Stimulated activated naive CD8-positive, alpha-beta T cell treated with anti-CD3 and anti-CD28 coated beads, Interleukin-15, amount 100 ng/mL, for 72 hours (primary cell): ENCODE results near the gene COQ8B.

Experiments
- ATAC-seq: fragments of 150-1000 bp; cut with Tn5 transposase; 2 replicates; pipeline ENCODE4 v1.10.0; 2021; ENCODE audit warnings: mild to moderate bottlenecking, moderate library complexity
- DNase-seq, 2 donors: peaks; one replicate each; pipeline ENCODE4 v3.0.0; 2021 to 2022
- H3K27ac Mint-ChIP-seq, 2 donors: one replicate each; pipeline ENCODE4 v1.8.0; 2022; ENCODE audit warnings: mild to moderate bottlenecking in 2 of 2, mixed read lengths in 2 of 2, moderate library complexity in 2 of 2
- H3K27me3 Mint-ChIP-seq: one replicate; pipeline ENCODE4 v1.8.0; 2022; ENCODE audit warnings: mixed read lengths
- H3K4me1 Mint-ChIP-seq: one replicate; pipeline ENCODE4 v1.8.0; 2022; ENCODE audit warnings: mild to moderate bottlenecking, mixed read lengths
- H3K4me3 Mint-ChIP-seq, 2 donors: one replicate each; pipeline ENCODE4 v1.8.0; 2022; ENCODE audit warnings: mild to moderate bottlenecking in 2 of 2, mixed read lengths in 2 of 2, moderate library complexity in 1 of 2
- H3K9me3 Mint-ChIP-seq, 2 donors: one replicate each; pipeline ENCODE4 v1.8.0; 2022; ENCODE audit warnings: mixed read lengths in 2 of 2

Gene COQ8B

GRCh38 chr19:40691421-40692211 lies 25.1 kb downstream of the COQ8B start:
- peaks cover 12% of the 10 kb centered on the region for H3K4me1 Mint-ChIP-seq
- no peak for ATAC-seq
- no peaks in the 10 kb centered on the region for H3K27me3 Mint-ChIP-seq
- H3K27ac Mint-ChIP-seq: peak overlapping the region in 1 of 2 donors; percentile 94
- no peaks in the 10 kb centered on the region for H3K9me3 Mint-ChIP-seq
- DNase-seq: no peak
- peak overlapping the region; percentile 91 to 93 for H3K4me3 Mint-ChIP-seq

GRCh38 chr19:40690693-40691420 lies 25.8 kb downstream of the COQ8B start:
- DNase-seq: peak; percentile 84 to 86
- no peaks in the 10 kb centered on the region for H3K27me3 Mint-ChIP-seq
- H3K4me3 Mint-ChIP-seq: peak overlapping the region; percentile 91 to 93
- no peaks in the 10 kb centered on the region for H3K9me3 Mint-ChIP-seq
- peak overlapping the region; percentile 90 to 94 for H3K27ac Mint-ChIP-seq
- H3K4me1 Mint-ChIP-seq: peaks cover 12% of the 10 kb centered on the region
- ATAC-seq: peak; percentile 85

- Mint-ChIP-seq H3K27ac (peak within 1 kb of the TSS; percentile 90 to 94), H3K4me3 (peak within 1 kb of the TSS; percentile 91 to 93), H3K27me3 (no peaks in the 10 kb centered on the region), H3K4me1 (peaks cover 12% of the 10 kb centered on the region), H3K9me3 (no peaks in the 10 kb centered on the region)
- DNase-seq: no peak
- ATAC-seq: peak; percentile 61
Measured at GRCh38 chr19:40690050-40690692, 26.5 kb downstream of the COQ8B start, which contains the start of gene NUMBL. TSS of gene NUMBL (minus strand) at chr19:40690651. CDS start at chr19:40690483, 168 bp downstream.

- ATAC-seq: no peak
- H3K4me3 Mint-ChIP-seq: peak overlapping the region; percentile 46 to 58
Measured at GRCh38 chr19:40689339-40690049, 27.2 kb downstream of the COQ8B start.

GRCh38 chr19:40688987-40689338 lies 27.7 kb downstream of the COQ8B start:
- peaks cover 12% of the 10 kb centered on the region for H3K4me1 Mint-ChIP-seq
- ATAC-seq: no peak
- H3K9me3 Mint-ChIP-seq: no peaks in the 10 kb centered on the region
- H3K27ac Mint-ChIP-seq: no peak overlapping the region
- no peak overlapping the region for H3K4me3 Mint-ChIP-seq
- H3K27me3 Mint-ChIP-seq: no peaks in the 10 kb centered on the region
- DNase-seq: no peak

More at GRCh38 chr19:40689339-40690049, 27.2 kb downstream of the COQ8B start:
- no peak for DNase-seq
- Mint-ChIP-seq H3K27me3 (no peaks in the 10 kb centered on the region), H3K9me3 (no peaks in the 10 kb centered on the region), H3K27ac (no peak overlapping the region), H3K4me1 (peaks cover 12% of the 10 kb centered on the region)

GRCh38 chr19:40688309-40688708 lies 28.4 kb downstream of the COQ8B start:
- Mint-ChIP-seq H3K4me3 (no peak overlapping the region), H3K27me3 (no peaks in the 10 kb centered on the region), H3K4me1 (peaks cover 12% of the 10 kb centered on the region), H3K9me3 (no peaks in the 10 kb centered on the region), H3K27ac (no peak overlapping the region)
- DNase-seq (no peak), ATAC-seq (no peak)

- no peak for ATAC-seq
- no peak overlapping the region for H3K27ac Mint-ChIP-seq
- H3K4me1 Mint-ChIP-seq: peaks cover 12% of the 10 kb centered on the region
- DNase-seq: no peak
- H3K9me3 Mint-ChIP-seq: no peaks in the 10 kb centered on the region
- no peaks in the 10 kb centered on the region for H3K27me3 Mint-ChIP-seq
- H3K4me3 Mint-ChIP-seq: no peak overlapping the region
Measured at GRCh38 chr19:40687525-40688016, 29.1 kb downstream of the COQ8B start.

- Mint-ChIP-seq H3K27me3 (no peaks in the 10 kb centered on the region), H3K4me3 (no peak overlapping the region), H3K4me1 (peaks cover 12% of the 10 kb centered on the region), H3K9me3 (no peaks in the 10 kb centered on the region), H3K27ac (no peak overlapping the region)
- DNase-seq: no peak
- no peak for ATAC-seq
Measured at GRCh38 chr19:40686882-40687524, 29.7 kb downstream of the COQ8B start.

- no peaks in the 10 kb centered on the region for H3K4me1 Mint-ChIP-seq
- H3K27ac Mint-ChIP-seq: no peak overlapping the region
- no peaks in the 10 kb centered on the region for H3K9me3 Mint-ChIP-seq
- H3K4me3 Mint-ChIP-seq: no peak overlapping the region
- no peak for DNase-seq
- ATAC-seq: no peak
- no peaks in the 10 kb centered on the region for H3K27me3 Mint-ChIP-seq
Measured at GRCh38 chr19:40685563-40685962, 31.1 kb downstream of the COQ8B start.

- ATAC-seq (no peak), DNase-seq (no peak)
- Mint-ChIP-seq H3K4me3 (no peak overlapping the region), H3K9me3 (no peaks in the 10 kb centered on the region), H3K27me3 (no peaks in the 10 kb centered on the region), H3K27ac (no peak overlapping the region), H3K4me1 (no peaks in the 10 kb centered on the region)
Measured at GRCh38 chr19:40685016-40685526, 31.6 kb downstream of the COQ8B start.

- Mint-ChIP-seq H3K27ac (no peak overlapping the region), H3K27me3 (no peaks in the 10 kb centered on the region), H3K4me1 (no peaks in the 10 kb centered on the region), H3K4me3 (no peak overlapping the region), H3K9me3 (no peaks in the 10 kb centered on the region)
- ATAC-seq (peak; percentile 33), DNase-seq (no peak)
Measured at GRCh38 chr19:40684280-40684679, 32.4 kb downstream of the COQ8B start.

- no peaks in the 10 kb centered on the region for H3K27me3 Mint-ChIP-seq
- DNase-seq (no peak), ATAC-seq (no peak)
- H3K27ac Mint-ChIP-seq: no peak overlapping the region
- H3K9me3 Mint-ChIP-seq: no peaks in the 10 kb centered on the region
- no peaks in the 10 kb centered on the region for H3K4me1 Mint-ChIP-seq
- H3K4me3 Mint-ChIP-seq: no peak overlapping the region
Measured at GRCh38 chr19:40683437-40683836, 33.2 kb downstream of the COQ8B start.

GRCh38 chr19:40682431-40682964 lies 34.2 kb downstream of the COQ8B start:
- no peak for DNase-seq
- Mint-ChIP-seq H3K27me3 (no peaks in the 10 kb centered on the region), H3K27ac (no peak overlapping the region), H3K4me3 (no peak overlapping the region), H3K4me1 (no peaks in the 10 kb centered on the region), H3K9me3 (no peaks in the 10 kb centered on the region)
- ATAC-seq: no peak

- H3K4me3 Mint-ChIP-seq: no peak overlapping the region
- ATAC-seq: no peak
- H3K27me3 Mint-ChIP-seq: no peaks in the 10 kb centered on the region
- peak overlapping the region in 1 of 2 donors; percentile 49 for H3K27ac Mint-ChIP-seq
- H3K4me1 Mint-ChIP-seq: no peaks in the 10 kb centered on the region
- no peaks in the 10 kb centered on the region for H3K9me3 Mint-ChIP-seq
- no peak for DNase-seq
Measured at GRCh38 chr19:40681039-40681438, 35.6 kb downstream of the COQ8B start.
